GM21515 (cell line): ENCODE results near the gene CXADR.
A peak's percentile ranks its signal among the peaks of the same experiment; 100 is the strongest.
"Not testable (repeated sequence)": the region's sequence is repeated elsewhere in the genome, so short reads cannot be mapped to it uniquely, and the experiment has no call there.

Experiments used
- ATAC-seq: cut with Tn5 transposase; IDR thresholded peaks from one replicate; pipeline ENCODE4 v1.9.1; 2021; ENCODE audit not compliant: unreplicated experiment

The CXADR gene

GRCh38 chr21:17501107-17502006 lies 11.5 kb upstream of the CXADR start:
- no peak for ATAC-seq

- ATAC-seq, result not testable (repeated sequence)
Observed at GRCh38 chr21:17502985-17503384, 9.9 kb upstream of the CXADR start.

- ATAC-seq, result no peak
Observed at GRCh38 chr21:17506951-17507350, 5.9 kb upstream of the CXADR start.

- no peak for ATAC-seq
Observed at GRCh38 chr21:17507591-17507990, 5.3 kb upstream of the CXADR start.

- peak; percentile 30 for ATAC-seq
Observed at GRCh38 chr21:17513214-17514123, 626 bp downstream of the CXADR start.

GRCh38 chr21:17514124-17514845 lies 1.4 kb downstream of the CXADR start:
- ATAC-seq, result no peak

- not testable (repeated sequence) for ATAC-seq
Observed at GRCh38 chr21:17517008-17517407, 4.2 kb downstream of the CXADR start.

GRCh38 chr21:17519208-17519738 lies 6.4 kb downstream of the CXADR start:
- no peak for ATAC-seq

GRCh38 chr21:17519965-17520609 lies 7.2 kb downstream of the CXADR start:
- ATAC-seq, result no peak

- no peak for ATAC-seq
Observed at GRCh38 chr21:17523007-17523451, 10.2 kb downstream of the CXADR start.

- not testable (repeated sequence) for ATAC-seq
Observed at GRCh38 chr21:17523979-17524494, 11.2 kb downstream of the CXADR start.

- ATAC-seq, result no peak
Observed at GRCh38 chr21:17524635-17525034, 11.8 kb downstream of the CXADR start.

GRCh38 chr21:17526776-17527175 lies 13.9 kb downstream of the CXADR start:
- no peak for ATAC-seq

- ATAC-seq, result no peak
Observed at GRCh38 chr21:17527240-17527639, 14.4 kb downstream of the CXADR start.

- no peak for ATAC-seq
Observed at GRCh38 chr21:17527711-17528110, 14.9 kb downstream of the CXADR start.

GRCh38 chr21:17529648-17530047 lies 16.8 kb downstream of the CXADR start:
- ATAC-seq, result no peak

- no peak for ATAC-seq
Observed at GRCh38 chr21:17532292-17532691, 19.4 kb downstream of the CXADR start.

- ATAC-seq, result no peak
Observed at GRCh38 chr21:17536381-17536780, 23.5 kb downstream of the CXADR start.

- no peak for ATAC-seq
Observed at GRCh38 chr21:17537299-17537698, 24.5 kb downstream of the CXADR start.

- no peak for ATAC-seq
Observed at GRCh38 chr21:17538576-17538975, 25.7 kb downstream of the CXADR start.
